GM12874 (cell line): ENCODE data around the gene RBFOX1.

Experiments used
- TF ChIP-seq, protein P1 (sequence below): IDR thresholded peaks from 2 replicates; pipeline ENCODE4 v1.5.1; 2011; ENCODE audit warnings: low read depth, mild to moderate bottlenecking, control low read depth, low read length, moderate library complexity; ENCODE audit not compliant: insufficient read depth

The RBFOX1 gene

GRCh38 chr16:7504844-7505243 is 172.2 kb downstream of the RBFOX1 start:
- TF ChIP-seq, protein P1, sequence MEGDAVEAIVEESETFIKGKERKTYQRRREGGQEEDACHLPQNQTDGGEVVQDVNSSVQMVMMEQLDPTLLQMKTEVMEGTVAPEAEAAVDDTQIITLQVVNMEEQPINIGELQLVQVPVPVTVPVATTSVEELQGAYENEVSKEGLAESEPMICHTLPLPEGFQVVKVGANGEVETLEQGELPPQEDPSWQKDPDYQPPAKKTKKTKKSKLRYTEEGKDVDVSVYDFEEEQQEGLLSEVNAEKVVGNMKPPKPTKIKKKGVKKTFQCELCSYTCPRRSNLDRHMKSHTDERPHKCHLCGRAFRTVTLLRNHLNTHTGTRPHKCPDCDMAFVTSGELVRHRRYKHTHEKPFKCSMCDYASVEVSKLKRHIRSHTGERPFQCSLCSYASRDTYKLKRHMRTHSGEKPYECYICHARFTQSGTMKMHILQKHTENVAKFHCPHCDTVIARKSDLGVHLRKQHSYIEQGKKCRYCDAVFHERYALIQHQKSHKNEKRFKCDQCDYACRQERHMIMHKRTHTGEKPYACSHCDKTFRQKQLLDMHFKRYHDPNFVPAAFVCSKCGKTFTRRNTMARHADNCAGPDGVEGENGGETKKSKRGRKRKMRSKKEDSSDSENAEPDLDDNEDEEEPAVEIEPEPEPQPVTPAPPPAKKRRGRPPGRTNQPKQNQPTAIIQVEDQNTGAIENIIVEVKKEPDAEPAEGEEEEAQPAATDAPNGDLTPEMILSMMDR, result no peak

GRCh38 chr16:7505495-7505894 is 172.8 kb downstream of the RBFOX1 start:
- TF ChIP-seq, protein P1, result no peak

GRCh38 chr16:7506363-7506762 is 173.7 kb downstream of the RBFOX1 start:
- TF ChIP-seq, protein P1, result no peak

DNA sequence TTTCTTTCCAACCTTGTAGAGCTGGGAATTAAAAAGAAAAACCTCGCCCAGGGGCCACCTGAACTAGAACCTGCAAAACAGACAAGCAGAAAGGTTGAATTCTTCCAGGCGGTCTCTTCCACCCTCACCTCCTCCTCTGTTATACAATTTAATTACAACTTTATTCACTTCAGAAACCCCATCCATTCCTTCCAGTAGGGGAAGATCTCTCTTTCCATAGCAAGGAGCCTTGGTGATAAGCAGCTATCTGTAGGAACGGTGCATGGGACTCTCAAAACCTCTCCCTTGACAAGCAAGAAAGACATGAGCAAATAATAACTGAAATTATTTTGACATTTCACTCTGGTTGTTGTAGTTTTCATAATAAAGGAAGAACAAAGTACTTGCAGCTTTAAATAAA is 176.0 kb downstream of the RBFOX1 start:
- TF ChIP-seq, protein P1, result no peak

- TF ChIP-seq, protein P1, result no peak
Measured at GRCh38 chr16:7509963-7510601, 177.4 kb downstream of the RBFOX1 start.

GRCh38 chr16:7511549-7512260 is 179.1 kb downstream of the RBFOX1 start:
- TF ChIP-seq, protein P1, result no peak

GRCh38 chr16:7512503-7512902 is 179.9 kb downstream of the RBFOX1 start:
- TF ChIP-seq, protein P1, result no peak
